GM23248 (cell line): ENCODE measurements around the gene ATXN3L. TPM values are rescaled to one million over a fixed set of nuclear protein-coding genes. Genes with fewer than 3 reads are reported as not detected.

Experiments used
- DNase-seq: peaks from one replicate; pipeline ENCODE4 v3.0.0-alpha.2; 2015
- H2AFZ ChIP-seq: fragments of 200-600 bp; sonication (generic); 2 replicates; pipeline ENCODE4 v1.6.1; 2016; ENCODE audit warnings: antibody characterized with exemption
- H3F3A ChIP-seq: fragments of 200-600 bp; sonication (generic); 2 replicates; pipeline ENCODE4 v1.6.1; 2016; ENCODE audit warnings: mild to moderate bottlenecking, antibody characterized with exemption, mixed run types; ENCODE audit not compliant: insufficient read depth
- H3K27ac ChIP-seq: fragments of 200-600 bp; sonication (generic); 2 replicates; pipeline ENCODE4 v1.5.1; 2016; ENCODE audit warnings: mild to moderate bottlenecking
- H3K27me3 ChIP-seq: fragments of 200-600 bp; sonication (generic); replicated peaks from 2 replicates; pipeline ENCODE4 v1.6.1; 2016; ENCODE audit warnings: mild to moderate bottlenecking; ENCODE audit not compliant: insufficient read depth
- H3K36me3 ChIP-seq: fragments of 200-600 bp; sonication (generic); 2 replicates; pipeline ENCODE4 v1.6.1; 2016; ENCODE audit warnings: low read depth, mild to moderate bottlenecking
- H3K4me1 ChIP-seq: fragments of 200-600 bp; sonication (generic); 2 replicates; pipeline ENCODE4 v1.6.1; 2016; ENCODE audit warnings: mild to moderate bottlenecking; ENCODE audit not compliant: insufficient read depth
- H3K4me2 ChIP-seq: fragments of 200-600 bp; sonication (generic); one replicate; pipeline ENCODE4 v1.6.1; 2016; ENCODE audit warnings: mild to moderate bottlenecking; ENCODE audit not compliant: unreplicated experiment
- H3K4me3 ChIP-seq: fragments of 200-600 bp; sonication (generic); 2 replicates; pipeline ENCODE4 v1.5.1; 2016; ENCODE audit warnings: mild to moderate bottlenecking
- H3K79me2 ChIP-seq: fragments of 200-600 bp; sonication (generic); 2 replicates; pipeline ENCODE4 v1.6.1; 2016; ENCODE audit warnings: mild to moderate bottlenecking; ENCODE audit not compliant: insufficient read depth
- H3K9ac ChIP-seq: fragments of 200-600 bp; sonication (generic); 2 replicates; pipeline ENCODE4 v1.6.1; 2016; ENCODE audit warnings: mild to moderate bottlenecking
- H3K9me2 ChIP-seq: fragments of 200-600 bp; sonication (generic); 2 replicates; pipeline ENCODE4 v1.6.1; 2016; ENCODE audit warnings: mixed run types, mild to moderate bottlenecking, moderate library complexity; ENCODE audit not compliant: insufficient read depth
- H3K9me3 ChIP-seq: fragments of 200-600 bp; sonication (generic); one replicate; pipeline ENCODE4 v1.6.1; 2017; ENCODE audit warnings: low read depth
- H4K20me1 ChIP-seq: fragments of 200-600 bp; sonication (generic); 2 replicates; pipeline ENCODE4 v1.6.0; 2016; ENCODE audit not compliant: insufficient read depth
- EZH2 ChIP-seq: fragments of 200-600 bp; sonication (generic); IDR thresholded peaks from 2 replicates; pipeline ENCODE4 v1.6.1; 2018; ENCODE audit warnings: antibody characterized with exemption, mild to moderate bottlenecking; ENCODE audit not compliant: insufficient read depth, poor library complexity, severe bottlenecking
- EZH2phosphoT487 ChIP-seq: fragments of 200-600 bp; sonication (generic); IDR thresholded peaks from 2 replicates; pipeline ENCODE4 v1.6.1; 2018; ENCODE audit warnings: antibody characterized with exemption, moderate library complexity, mild to moderate bottlenecking, low read depth; ENCODE audit not compliant: insufficient read depth
- WGBS, 2 experiments: methylation state at CpG; one replicate each; pipeline ENCODE4 v1.1.6; 2015 to 2017; ENCODE audit warnings: low lambda C conversion rate in 2 of 2, low coverage in 1 of 2; ENCODE audit errors: missing lambda C conversion rate in 2 of 2; 5-methylcytosine and 5-hydroxymethylcytosine counted together
- in situ Hi-C: fragments of 300-500 bp; cut with MboI; formaldehyde crosslinking; loops from 2 replicates; pipeline ENCODE4 v1.15.0; 2020
- polyA plus RNA-seq: library from polyadenylated mRNA; unstranded; fragments of >200 nt; fragmentation: Nextera tagmentation; extraction: Ambion mirVana; gene quantifications from 2 replicates; pipeline ENCODE4 v1.2.1, GENCODE V29; 2016
- total RNA-seq: library from RNA; depleted of rRNA; stranded (reverse); fragments of >200 nt; shearing (Covaris generic); gene quantifications from 2 replicates; pipeline ENCODE4 v1.2.3, GENCODE V29; 2014

The ATXN3L gene
- total and polyA plus RNA-seq, 2 experiments from 2014 or later, result not detected

DNA sequence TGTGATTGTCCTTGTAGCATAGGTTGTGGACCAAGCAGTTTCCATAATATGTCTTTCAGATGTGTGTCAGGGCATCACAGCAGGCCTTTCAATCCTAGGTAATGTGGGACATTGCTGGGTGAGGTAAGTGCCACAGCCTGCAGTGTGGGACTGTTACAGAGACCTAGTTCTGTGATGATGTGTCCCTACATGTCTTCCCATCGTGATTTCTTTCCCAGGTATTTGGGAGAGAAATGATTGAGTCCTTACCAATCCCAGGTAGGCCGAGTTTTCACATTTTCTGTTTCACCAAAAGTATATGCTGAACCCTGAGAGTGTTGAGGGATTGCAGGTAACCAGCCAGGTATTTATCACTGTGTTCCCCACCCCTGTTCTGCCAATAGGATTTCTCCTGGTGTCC is 10.6 kb upstream of the ATXN3L start:
- no peaks in the 10 kb centered on the region for H3K27me3 ChIP-seq
- DNase-seq, result no peak
- no peaks in the 10 kb centered on the region for H3K9me2 ChIP-seq
- no peaks in the 10 kb centered on the region for H3K79me2 ChIP-seq
- H3K27ac ChIP-seq, result no peak overlapping the region
- H3K4me2 ChIP-seq, result no peak overlapping the region
- H3K36me3 ChIP-seq, result no peaks in the 10 kb centered on the region
- no peaks in the 10 kb centered on the region for H4K20me1 ChIP-seq
- H3K4me1 ChIP-seq, result no peaks in the 10 kb centered on the region
- H3K9ac ChIP-seq, result no peak overlapping the region
- no peaks in the 10 kb centered on the region for H3F3A ChIP-seq
- 92 to 93% methylated on average over 2 of the region's 2 CpGs for WGBS, 2 experiments
- H3K4me3 ChIP-seq, result no peak overlapping the region
- H3K9me3 ChIP-seq, result no peaks in the 10 kb centered on the region
- TF ChIP-seq EZH2phosphoT487, result no peak
- H2AFZ ChIP-seq, result no peak overlapping the region
- in situ Hi-C loops, result no loop called here

DNA sequence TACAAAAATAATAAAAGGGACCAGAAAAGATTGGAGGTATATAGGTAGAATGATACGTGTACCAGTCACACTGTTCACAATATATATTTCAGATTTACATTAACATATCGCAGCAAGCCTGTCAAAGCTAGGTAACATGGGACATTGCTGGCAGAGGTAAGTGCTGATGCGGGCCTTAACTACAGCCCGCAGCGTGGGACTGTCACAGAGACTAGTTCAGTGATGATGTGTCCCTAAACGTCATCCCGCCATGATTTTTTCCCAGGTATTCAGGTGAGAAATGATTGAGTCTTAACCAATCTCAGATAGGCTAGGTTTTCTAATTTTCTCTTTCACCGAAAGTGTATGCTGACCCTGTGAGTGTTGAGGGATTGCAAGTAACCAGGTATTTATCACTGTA is 7.8 kb upstream of the ATXN3L start:
- Histone ChIP-seq H3K9ac (no peak overlapping the region), H4K20me1 (no peaks in the 10 kb centered on the region), H3K9me3 (no peaks in the 10 kb centered on the region), H3K27me3 (no peaks in the 10 kb centered on the region), H3K36me3 (no peaks in the 10 kb centered on the region), H3K27ac (no peak overlapping the region), H3K9me2 (no peaks in the 10 kb centered on the region), H3F3A (no peaks in the 10 kb centered on the region), H3K79me2 (no peaks in the 10 kb centered on the region), H3K4me3 (no peak overlapping the region), H3K4me1 (no peaks in the 10 kb centered on the region), H2AFZ (no peak overlapping the region), H3K4me2 (no peak overlapping the region)
- WGBS, 2 experiments, result 86 to 99% methylated on average over 8 of the region's 8 CpGs
- no peak for TF ChIP-seq EZH2
- TF ChIP-seq EZH2phosphoT487, result no peak
- DNase-seq, result no peak
- in situ Hi-C loops, result no loop called here

DNA sequence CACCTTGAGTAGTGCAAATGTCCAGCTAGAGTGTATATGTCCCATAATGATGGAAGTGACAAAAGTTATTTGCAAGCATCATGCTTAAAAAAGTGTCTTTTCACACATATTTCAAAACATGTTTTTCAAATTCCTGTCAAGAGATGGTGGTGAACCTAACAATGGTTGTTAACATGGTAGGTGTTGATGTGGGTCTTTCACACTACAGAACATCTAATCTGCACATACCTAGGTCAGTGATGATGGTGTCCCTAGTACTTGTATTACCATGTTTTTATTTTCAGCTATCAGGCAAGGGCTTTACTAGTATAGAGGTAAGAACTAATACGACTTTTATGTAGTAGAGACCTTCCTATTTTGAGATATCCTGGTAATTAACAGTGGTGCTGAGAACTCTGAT is 3.4 kb upstream of the ATXN3L start:
- Histone ChIP-seq H3K27ac (no peak overlapping the region), H3K9me2 (no peaks in the 10 kb centered on the region), H3K79me2 (no peaks in the 10 kb centered on the region), H3K4me2 (no peak overlapping the region), H3K9me3 (no peaks in the 10 kb centered on the region), H4K20me1 (no peaks in the 10 kb centered on the region), H3K27me3 (no peaks in the 10 kb centered on the region), H3F3A (no peaks in the 10 kb centered on the region), H3K9ac (no peak overlapping the region), H2AFZ (no peak overlapping the region), H3K4me1 (no peaks in the 10 kb centered on the region), H3K36me3 (no peaks in the 10 kb centered on the region), H3K4me3 (no peak overlapping the region)
- DNase-seq, result no peak
- TF ChIP-seq EZH2phosphoT487, result no peak
- no peak for TF ChIP-seq EZH2
- 80 to 89% methylated on average over 1 of the region's 1 CpG for WGBS, 2 experiments
- in situ Hi-C loops, result no loop called here

DNA sequence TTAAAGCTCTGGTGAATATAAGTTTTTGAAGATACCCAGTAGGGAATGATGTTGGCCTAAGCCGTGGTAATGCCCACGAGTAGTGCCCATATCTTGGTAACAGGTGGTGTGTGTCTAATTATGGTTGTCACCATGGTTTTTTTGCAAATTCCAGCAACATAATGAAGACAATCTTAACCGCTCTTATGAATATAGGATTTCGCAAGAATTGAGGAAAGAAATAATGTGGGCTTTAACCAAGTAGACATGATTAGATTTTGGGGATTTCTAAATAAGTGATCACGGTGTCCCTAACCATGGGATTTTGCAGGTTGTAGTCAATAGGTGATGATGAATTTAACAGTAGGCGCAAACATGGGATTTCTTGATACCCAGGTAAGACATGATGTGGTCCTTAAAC is 2.5 kb downstream of the ATXN3L start:
- Histone ChIP-seq H3K9me3 (no peaks in the 10 kb centered on the region), H3K4me1 (no peaks in the 10 kb centered on the region), H3K4me3 (no peak overlapping the region), H4K20me1 (no peaks in the 10 kb centered on the region), H3K9me2 (no peaks in the 10 kb centered on the region), H2AFZ (no peak overlapping the region), H3K27ac (no peak overlapping the region), H3F3A (no peaks in the 10 kb centered on the region), H3K4me2 (no peak overlapping the region), H3K27me3 (no peaks in the 10 kb centered on the region), H3K36me3 (no peaks in the 10 kb centered on the region), H3K9ac (no peak overlapping the region), H3K79me2 (no peaks in the 10 kb centered on the region)
- WGBS, 2 experiments, result 97% methylated on average over 6 of the region's 6 CpGs
- no peak for DNase-seq
- TF ChIP-seq EZH2phosphoT487, result no peak
- TF ChIP-seq EZH2, result no peak
- in situ Hi-C loops, result no loop called here

DNA sequence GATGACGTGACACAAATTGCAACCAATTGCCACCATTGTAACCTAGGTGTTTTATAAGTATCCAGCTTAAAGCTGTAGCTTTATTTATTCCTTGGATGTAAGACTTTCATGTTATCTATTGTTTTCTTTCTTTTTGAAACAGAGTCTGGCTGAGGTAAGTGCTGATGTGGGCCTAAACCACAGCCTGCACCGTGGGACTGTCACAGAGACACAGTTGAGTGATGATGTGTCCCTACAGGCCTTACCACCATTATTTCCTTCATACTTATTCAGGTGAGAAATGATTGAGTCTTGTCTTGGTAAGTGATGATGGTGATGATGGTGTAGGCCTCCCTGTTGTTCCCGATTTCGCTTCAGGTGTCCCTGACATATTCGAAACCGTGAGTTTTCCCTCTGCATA is 8.3 kb downstream of the ATXN3L start:
- Histone ChIP-seq H3K9me2 (no peaks in the 10 kb centered on the region), H3K9ac (no peak overlapping the region), H3F3A (no peaks in the 10 kb centered on the region), H3K4me2 (no peak overlapping the region), H3K9me3 (no peaks in the 10 kb centered on the region), H3K4me3 (no peak overlapping the region), H3K27me3 (no peaks in the 10 kb centered on the region), H3K79me2 (no peaks in the 10 kb centered on the region), H3K4me1 (no peaks in the 10 kb centered on the region), H3K27ac (no peak overlapping the region), H2AFZ (no peak overlapping the region), H3K36me3 (no peaks in the 10 kb centered on the region), H4K20me1 (no peaks in the 10 kb centered on the region)
- DNase-seq, result no peak
- 98% methylated on average over 6 of the region's 6 CpGs for WGBS, 2 experiments
- TF ChIP-seq EZH2 (no peak), EZH2phosphoT487 (no peak)
- in situ Hi-C loops, result no loop called here
